KMS-11 (cell line): Measurements from ENCODE around the gene GLRX2.

Source experiments
- H2AFZ ChIP-seq: fragments of 200-600 bp; sonication (generic); 2 replicates; pipeline ENCODE4 v1.6.1; 2016; ENCODE audit warnings: antibody characterized with exemption, mixed run types, low read depth
- H3K27ac ChIP-seq: fragments of 200-600 bp; sonication (generic); 2 replicates; pipeline ENCODE4 v1.6.1; 2016; ENCODE audit warnings: mild to moderate bottlenecking, mixed run types
- H3K27me3 ChIP-seq: fragments of 200-600 bp; sonication (generic); 2 replicates; pipeline ENCODE4 v1.6.1; 2017; ENCODE audit warnings: mild to moderate bottlenecking, low read depth, mixed run types, moderate library complexity; ENCODE audit not compliant: insufficient read depth
- H3K36me3 ChIP-seq: fragments of 200-600 bp; sonication (generic); 2 replicates; pipeline ENCODE4 v1.6.1; 2017; ENCODE audit warnings: mild to moderate bottlenecking, mixed run types; ENCODE audit not compliant: insufficient read depth
- H3K4me1 ChIP-seq: fragments of 200-600 bp; sonication (generic); 2 replicates; pipeline ENCODE4 v1.6.1; 2016; ENCODE audit warnings: mild to moderate bottlenecking, low read depth, mixed run types; ENCODE audit not compliant: poor library complexity, severe bottlenecking
- H3K4me2 ChIP-seq: fragments of 200-600 bp; sonication (generic); 2 replicates; pipeline ENCODE4 v1.7.0; 2016; ENCODE audit warnings: mild to moderate bottlenecking, mixed run types
- H3K4me3 ChIP-seq: fragments of 200-600 bp; sonication (generic); IDR thresholded peaks from 2 replicates; pipeline ENCODE4 v1.6.1; 2017; ENCODE audit warnings: low read depth, low read length, mixed read lengths; ENCODE audit not compliant: insufficient read depth
- H3K79me2 ChIP-seq: fragments of 200-600 bp; sonication (generic); 2 replicates; pipeline ENCODE4 v1.6.1; 2016; ENCODE audit warnings: low read depth, mixed run types; ENCODE audit not compliant: insufficient read depth
- H3K9ac ChIP-seq: fragments of 200-600 bp; sonication (generic); 2 replicates; pipeline ENCODE4 v1.6.1; 2016; ENCODE audit warnings: mild to moderate bottlenecking, mixed run types
- H4K20me1 ChIP-seq: fragments of 200-600 bp; sonication (generic); 2 replicates; pipeline ENCODE4 v1.6.1; 2016; ENCODE audit warnings: mild to moderate bottlenecking, mixed run types; ENCODE audit not compliant: insufficient read depth
- CTCF ChIP-seq: fragments of 200-600 bp; sonication (generic); conservative IDR thresholded peaks from 2 replicates; pipeline ENCODE4 v1.6.1; 2017; ENCODE audit warnings: low read depth, mild to moderate bottlenecking, antibody characterized with exemption, low read length, moderate library complexity, mixed read lengths

GLRX2 gene

GRCh38 chr1:193125369-193125768 lies 20.2 kb upstream of the GLRX2 start:
- no peak for TF ChIP-seq CTCF
- peaks cover 66% of the 10 kb centered on the region for H3K79me2 ChIP-seq
- no peak overlapping the region for H3K4me2 ChIP-seq

GRCh38 chr1:193123751-193124150 lies 18.5 kb upstream of the GLRX2 start:
- H3K4me2 ChIP-seq = peak overlapping the region; percentile 63
- peaks cover 5% of the 10 kb centered on the region; the same call in 1 of the 2 replicates for H3K36me3 ChIP-seq
- no peak overlapping the region for H2AFZ ChIP-seq
- no peak for TF ChIP-seq CTCF
- H3K79me2 ChIP-seq = peaks cover 62% of the 10 kb centered on the region
- H3K27ac ChIP-seq = no peak overlapping the region
- H3K4me3 ChIP-seq = no peak overlapping the region
- H4K20me1 ChIP-seq = no peaks in the 10 kb centered on the region
- H3K4me1 ChIP-seq = peaks cover 35% of the 10 kb centered on the region
- no peaks in the 10 kb centered on the region for H3K27me3 ChIP-seq
- H3K9ac ChIP-seq = no peak overlapping the region

More at GRCh38 chr1:193125369-193125768, 20.2 kb upstream of the GLRX2 start:
- H3K36me3 ChIP-seq = peaks cover 10% of the 10 kb centered on the region
- no peaks in the 10 kb centered on the region for H4K20me1 ChIP-seq
- no peaks in the 10 kb centered on the region for H3K27me3 ChIP-seq
- peaks cover 38% of the 10 kb centered on the region for H3K4me1 ChIP-seq
- H3K27ac ChIP-seq = no peak overlapping the region
- H3K4me3 ChIP-seq = no peak overlapping the region
- H2AFZ ChIP-seq = no peak overlapping the region
- no peak overlapping the region for H3K9ac ChIP-seq

GRCh38 chr1:193121616-193122593 lies 16.7 kb upstream of the GLRX2 start, which contains the start of gene CDC73:
Gene CDC73 (plus strand): TSS chr1:193122031. CDS start chr1:193122201, 170 bp downstream.
- H3K9ac ChIP-seq = peak within 1 kb of the TSS; percentile 76
- H3K4me3 ChIP-seq = peak within 1 kb of the TSS; percentile 78
- H3K4me2 ChIP-seq = peak within 1 kb of the TSS; percentile 65
- H3K79me2 ChIP-seq = peaks cover 45% of the 10 kb centered on the region
- no peaks in the 10 kb centered on the region for H3K27me3 ChIP-seq
- peak; percentile 88 for TF ChIP-seq CTCF
- peaks cover 5% of the 10 kb centered on the region; the same call in 1 of the 2 replicates for H3K36me3 ChIP-seq
- peaks cover 35% of the 10 kb centered on the region for H3K4me1 ChIP-seq
- peak within 1 kb of the TSS; percentile 83 for H3K27ac ChIP-seq
- peak within 1 kb of the TSS; percentile 75 for H2AFZ ChIP-seq
- no peaks in the 10 kb centered on the region for H4K20me1 ChIP-seq

- TF ChIP-seq CTCF = no peak
- Histone ChIP-seq H3K9ac (no peak overlapping the region), H3K79me2 (peaks cover 33% of the 10 kb centered on the region), H2AFZ (no peak overlapping the region), H3K4me3 (no peak overlapping the region), H3K27ac (no peak overlapping the region), H3K4me1 (peaks cover 27% of the 10 kb centered on the region), H3K27me3 (no peaks in the 10 kb centered on the region), H3K4me2 (peak overlapping the region; percentile 65), H3K36me3 (peaks cover 5% of the 10 kb centered on the region; the same call in 1 of the 2 replicates), H4K20me1 (no peaks in the 10 kb centered on the region)
These were observed 15.5 kb upstream of the GLRX2 start for GRCh38 chr1:193120604-193121166.
